GM12878 (cell line): Measurements from ENCODE around the gene NPS. TPM values are rescaled to one million over a fixed set of nuclear protein-coding genes. Genes with fewer than 3 reads are reported as not detected.

Experiments
- ATAC-seq: fragments of 200-7000 bp; cut with Tn5 transposase; 3 replicates; pipeline ENCODE4 v1.9.1; 2020; ENCODE audit warnings: mild to moderate bottlenecking, moderate library complexity
- BruUV-seq: library from RNA; stranded (reverse); fragments of 400-500 nt; replicated peaks from 2 replicates; lab custom pipeline; 2021; lab: Mats Ljungman, UMichigan
- CTCF ChIA-PET: fragments of 300-600 bp; sonication (Branson Sonifier 250); formaldehyde crosslinking; extraction: SDS; loops from one replicate; lab custom pipeline; 2021; ENCODE audit warnings: inconsistent platforms; lab: Yijun Ruan, JAX
- POLR2A ChIA-PET: fragments of 350-600 bp; formaldehyde crosslinking; extraction: SDS; loops from one replicate; lab custom pipeline; 2021; ENCODE audit warnings: inconsistent platforms; lab: Charles Lee
- RAD21 ChIA-PET: fragments of 300-600 bp; sonication (Branson Sonifier 250); formaldehyde crosslinking; loops from one replicate; lab custom pipeline; 2023; ENCODE audit warnings: antibody characterized with exemption; ENCODE audit not compliant: unreplicated experiment; lab: Charles Lee
- SMC1A ChIA-PET: fragments of 300-600 bp; sonication (Branson Sonifier 250); formaldehyde crosslinking; loops from one replicate; lab custom pipeline; 2023; ENCODE audit not compliant: unreplicated experiment, uncharacterized antibody; lab: Charles Lee
- DNase-seq: peaks from one replicate; pipeline ENCODE4 v3.0.0-alpha.2; 2011; ENCODE audit warnings: low read depth, low spot score
- FAIRE-seq: peaks from 3 replicates; lab custom pipeline; 2011; peaks lifted over from hg19 to GRCh38; lab: Jason Lieb, UNC
- H2AFZ ChIP-seq: 2 replicates; pipeline ENCODE4 v1.6.0; 2011; ENCODE audit warnings: low read depth, low read length, control low read depth; ENCODE audit not compliant: control insufficient read depth
- H3K27ac ChIP-seq: 2 replicates; pipeline ENCODE4 v1.5.1; 2011; ENCODE audit warnings: control low read depth; ENCODE audit not compliant: control insufficient read depth, insufficient read depth
- H3K27me3 ChIP-seq, 2 experiments: replicated peaks in 1 of 2; 2 replicates each; pipeline versions ENCODE4 v1.6.0 to v1.6.1; 2011; ENCODE audit warnings: low read length in 1 of 2; ENCODE audit not compliant: control insufficient read depth in 2 of 2, insufficient read depth in 2 of 2
- H3K36me3 ChIP-seq, 2 experiments: 2 replicates each; pipeline ENCODE4 v1.5.1; 2011; ENCODE audit warnings: low read length in 1 of 2; ENCODE audit not compliant: control insufficient read depth in 2 of 2, insufficient read depth in 2 of 2
- H3K4me1 ChIP-seq: 2 replicates; pipeline ENCODE4 v1.6.1; 2011; ENCODE audit warnings: mild to moderate bottlenecking, low read length, moderate library complexity, mixed read lengths; ENCODE audit not compliant: control insufficient read depth, insufficient read depth
- H3K4me2 ChIP-seq: 2 replicates; pipeline ENCODE4 v1.6.0; 2011; ENCODE audit warnings: control low read depth; ENCODE audit not compliant: control insufficient read depth, insufficient read depth
- H3K4me3 ChIP-seq: fragments of 200-600 bp; sonication (generic); 2 replicates; pipeline ENCODE4 v1.5.1; 2016
- H3K79me2 ChIP-seq: 2 replicates; pipeline ENCODE4 v1.6.0; 2011; ENCODE audit warnings: low read length; ENCODE audit not compliant: control insufficient read depth, insufficient read depth
- H3K9ac ChIP-seq: 2 replicates; pipeline ENCODE4 v1.8.0; 2011; ENCODE audit warnings: low read length, control low read depth, mixed read lengths; ENCODE audit not compliant: control insufficient read depth, insufficient read depth
- H3K9me3 ChIP-seq: replicated peaks from 3 replicates; pipeline ENCODE4 v1.5.1; 2011; ENCODE audit warnings: mild to moderate bottlenecking, low read length; ENCODE audit not compliant: control insufficient read depth, insufficient read depth
- H4K20me1 ChIP-seq: 2 replicates; pipeline ENCODE4 v1.6.0; 2011; ENCODE audit not compliant: control insufficient read depth, insufficient read depth
- CUX1 ChIP-seq: IDR thresholded peaks from 2 replicates; pipeline ENCODE4 v1.6.1; 2012; ENCODE audit warnings: improper control_type of control experiment, low read depth, low read length; ENCODE audit not compliant: insufficient replicate concordance
- JUND ChIP-seq: IDR thresholded peaks from 2 replicates; pipeline ENCODE4 v1.6.1; 2012; ENCODE audit warnings: low read depth, mild to moderate bottlenecking, low read length, improper control_type of control experiment, moderate library complexity
- MXI1 ChIP-seq: fragments of 150-350 bp; IDR thresholded peaks from 2 replicates; pipeline ENCODE4 v1.6.1; 2011; ENCODE audit warnings: low read depth, mild to moderate bottlenecking, inconsistent platforms, low read length, improper control_type of control experiment
- NFIC ChIP-seq: IDR thresholded peaks from 2 replicates; pipeline ENCODE4 v1.6.1; 2012; ENCODE audit warnings: low read depth, mild to moderate bottlenecking, inconsistent platforms, low read length, moderate library complexity
- NFYA ChIP-seq: IDR thresholded peaks from 2 replicates; pipeline ENCODE4 v1.6.1; 2011; ENCODE audit warnings: low read depth, mild to moderate bottlenecking, low read length, improper control_type of control experiment, borderline replicate concordance
- REST ChIP-seq: IDR thresholded peaks from 2 replicates; pipeline ENCODE4 v1.6.1; 2012; ENCODE audit warnings: mild to moderate bottlenecking, low read depth, low read length
- TCF3 ChIP-seq: IDR thresholded peaks from 2 replicates; pipeline ENCODE4 v1.6.1; 2012; ENCODE audit warnings: low read depth, mild to moderate bottlenecking, low read length, borderline replicate concordance; ENCODE audit not compliant: insufficient read depth
- WGBS: methylation state at CpG from one replicate; pipeline ENCODE4 v1.1.6; 2016; ENCODE audit warnings: low lambda C conversion rate; ENCODE audit not compliant: insufficient replicate concordance, insufficient coverage; ENCODE audit errors: missing lambda C conversion rate; 5-methylcytosine and 5-hydroxymethylcytosine counted together
- in situ Hi-C: fragments of 300-500 bp; cut with MboI; formaldehyde crosslinking; loops from 9 replicates; pipeline ENCODE4 v1.14.3; 2018; ENCODE audit warnings: mixed read lengths
- intact Hi-C: fragments of 100-400 bp; cut with micrococcal nuclease; formaldehyde crosslinking; loops from one replicate; pipeline ENCODE4 v1.14.2; 2022; ENCODE audit not compliant: unreplicated experiment
- polyA plus RNA-seq, 11 experiments: library from polyadenylated mRNA; depleted of rRNA in 4 of 11; unstranded in 6 of 11; stranded (reverse) in 5 of 11; fragments of >200 nt; fragmentation: Nextera tagmentation in 4 of 11; fragmentation: Illumina TruSeq in 1 of 11; extraction: Ambion mirVana in 4 of 11; extraction: Trizol in 1 of 11; gene quantifications; 1 replicate in 1 of 11; 2 replicates in 10 of 11; pipeline versions ENCODE4 v1.2.1 to v1.2.3, GENCODE V29; 2011 to 2016; ENCODE audit warnings: inconsistent platforms in 2 of 11, missing spikeins in 2 of 11, low read depth in 1 of 11
- total RNA-seq, 4 experiments: library from RNA; depleted of rRNA in 3 of 4; stranded (reverse); fragments of >200 nt in 3 of 4; fragmentation: Illumina TruSeq in 1 of 4; extraction: Trizol in 1 of 4; gene quantifications; 2 replicates each; pipeline versions ENCODE4 v1.2.1 to v1.2.3, GENCODE V29; 2013 to 2021

NPS gene
- total and polyA plus RNA-seq, 10 of the 15 experiments (the other 5 are each of a cell fraction or from before 2014, with no cell fraction given), result not detected

GRCh38 chr10:127548022-127548421 lies 1.1 kb upstream of the NPS start:
- no TSS peak for BruUV-seq
- POLR2A ChIA-PET, result no interaction called here

More at GRCh38 chr10:127548022-127548421, 1.1 kb upstream of the NPS start:
- Histone ChIP-seq H3K4me3 (no peak overlapping the region), H3K79me2 (no peaks in the 10 kb centered on the region), H3K9ac (no peak overlapping the region), H3K36me3 (no peaks in the 10 kb centered on the region), H2AFZ (no peak overlapping the region), H3K27ac (no peak overlapping the region), H3K9me3 (no peaks in the 10 kb centered on the region), H3K4me1 (no peaks in the 10 kb centered on the region), H3K27me3 (no peaks in the 10 kb centered on the region), H4K20me1 (no peaks in the 10 kb centered on the region), H3K4me2 (no peak overlapping the region)
- DNase-seq, result no peak
- ATAC-seq, result no peak
- RAD21 ChIA-PET, result no interaction called here
- 2% methylated on average over 3 of the region's 3 CpGs for WGBS
- CTCF ChIA-PET, result interaction anchor here (1.2 kb wide), 1 partner anchor 16 kb away, joined by 5 read pairs; no protein-coding TSS in a partner anchor
- SMC1A ChIA-PET, result no interaction called here
- FAIRE-seq, result no peak
- intact Hi-C loops (no loop called here), in situ Hi-C loops (no loop called here)
- TF ChIP-seq TCF3 (no peak), JUND (no peak), MXI1 (no peak), NFIC (no peak), CUX1 (no peak), NFYA (no peak), REST (no peak)
